HepG2 (cell line): Measurements from ENCODE around the gene NOMO2. TPM values are rescaled to one million over a fixed set of nuclear protein-coding genes. Genes with fewer than 3 reads are reported as not detected.
"Not testable (repeated sequence)": the region's sequence is repeated elsewhere in the genome, so short reads cannot be mapped to it uniquely, and the experiment has no call there.

Experiments
- ATAC-seq: fragments of 200-7000 bp; cut with Tn5 transposase; 3 replicates; pipeline ENCODE4 v1.9.1; 2020; ENCODE audit warnings: mild to moderate bottlenecking, moderate library complexity
- BruUV-seq: library from RNA; stranded (reverse); fragments of 400-500 nt; replicated peaks from 2 replicates; lab custom pipeline; 2021; lab: Mats Ljungman, UMichigan
- CTCF ChIA-PET: fragments of 300-600 bp; formaldehyde crosslinking; extraction: SDS; loops from one replicate; lab custom pipeline; 2021; ENCODE audit warnings: low total read pairs, inconsistent platforms, low intra/inter-chr PET ratio; lab: Yijun Ruan, JAX
- POLR2A ChIA-PET: fragments of 350-600 bp; sonication (Branson Sonifier 250); formaldehyde crosslinking; loops from one replicate; lab custom pipeline; 2020; ENCODE audit warnings: antibody characterized with exemption, inconsistent platforms; lab: Yijun Ruan, JAX
- DNase-seq: peaks from one replicate; pipeline ENCODE4 v3.0.0-alpha.2; 2015; ENCODE audit warnings: low spot score
- FAIRE-seq: peaks from 3 replicates; lab custom pipeline; 2011; peaks lifted over from hg19 to GRCh38; lab: Jason Lieb, UNC
- H2AFZ ChIP-seq: one replicate; pipeline ENCODE4 v1.6.1; 2011; ENCODE audit warnings: low read length, inconsistent platforms
- H3K27ac ChIP-seq: fragments of 300-600 bp; 3 replicates; pipeline ENCODE4 v1.8.0; 2011; ENCODE audit warnings: mixed run types, mild to moderate bottlenecking, mixed read lengths, low read length, inconsistent platforms; ENCODE audit not compliant: insufficient read depth; ENCODE audit errors: extremely low read length
- H3K27me3 ChIP-seq, 2 experiments: fragments of 200-600 bp in 1 of 2; 2 replicates in 1 of 2; 3 replicates in 1 of 2; pipeline versions ENCODE4 v1.6.0 to v1.8.0; 2011; ENCODE audit warnings: low read length in 2 of 2, mild to moderate bottlenecking in 2 of 2, moderate library complexity in 2 of 2, inconsistent platforms in 1 of 2; ENCODE audit not compliant: insufficient read depth in 2 of 2, control insufficient read depth in 1 of 2
- H3K36me3 ChIP-seq, 2 experiments: fragments of 200-600 bp in 1 of 2; replicated peaks in 1 of 2; 2 replicates in 1 of 2; 3 replicates in 1 of 2; pipeline versions ENCODE4 v1.5.1 to v1.8.0; 2011; ENCODE audit warnings: low read length in 2 of 2, inconsistent platforms in 1 of 2; ENCODE audit not compliant: insufficient read depth in 2 of 2, control insufficient read depth in 1 of 2
- H3K4me1 ChIP-seq: 2 replicates; pipeline ENCODE4 v1.5.1; 2012; ENCODE audit warnings: low read length, inconsistent platforms; ENCODE audit not compliant: insufficient read depth
- H3K4me2 ChIP-seq: 2 replicates; pipeline ENCODE4 v1.6.0; 2011; ENCODE audit warnings: low read depth, low read length, inconsistent platforms
- H3K4me3 ChIP-seq, 3 experiments: fragments of 200-600 bp in 1 of 3; sonication (generic), shearing (Covaris generic) in 1 of 3; replicated peaks in 1 of 3; 2 replicates each; pipeline ENCODE4 v1.5.1; 2011 to 2016; ENCODE audit warnings: low read length in 3 of 3, inconsistent platforms in 2 of 3, low read depth in 2 of 3, mild to moderate bottlenecking in 2 of 3, control low read depth in 1 of 3, mixed read lengths in 1 of 3; ENCODE audit not compliant: insufficient read depth in 1 of 3
- H3K79me2 ChIP-seq: one replicate; pipeline ENCODE4 v1.6.1; 2011; ENCODE audit warnings: low read length, inconsistent platforms; ENCODE audit not compliant: insufficient read depth
- H3K9ac ChIP-seq: 2 replicates; pipeline ENCODE4 v1.6.0; 2011; ENCODE audit warnings: mild to moderate bottlenecking, low read depth, low read length, inconsistent platforms; ENCODE audit not compliant: insufficient read depth
- H3K9me3 ChIP-seq: 2 replicates; pipeline ENCODE4 v1.5.1; 2012; ENCODE audit warnings: mild to moderate bottlenecking, low read length
- H4K20me1 ChIP-seq: 2 replicates; pipeline ENCODE4 v1.6.0; 2011; ENCODE audit warnings: inconsistent platforms, mild to moderate bottlenecking, low read length, moderate library complexity; ENCODE audit not compliant: insufficient read depth
- ATF7 ChIP-seq, 2 experiments: fragments of 450-650 bp in 1 of 2; sonication (generic) in 1 of 2; formaldehyde crosslinking in 1 of 2; IDR thresholded peaks; 2 replicates each; pipeline versions ENCODE4 v1.4.0 to v1.6.1; 2016 to 2020; ENCODE audit warnings: antibody characterized with exemption in 1 of 2, mild to moderate bottlenecking in 1 of 2, missing genetic modification reagents in 1 of 2
- CREB1 ChIP-seq, 2 experiments: fragments of 450-650 bp in 1 of 2; IDR thresholded peaks; 2 replicates each; pipeline ENCODE4 v1.6.1; 2016 to 2017; ENCODE audit warnings: control low read depth in 1 of 2, mild to moderate bottlenecking in 1 of 2, missing compliant biosample characterization in 1 of 2, missing genetic modification characterization in 1 of 2
- HNRNPLL ChIP-seq: fragments of 200-400 bp; formaldehyde crosslinking; IDR thresholded peaks from 2 replicates; pipeline ENCODE4 v1.6.1; 2017; ENCODE audit warnings: mild to moderate bottlenecking, low read depth, low read length; ENCODE audit not compliant: poor library complexity, severe bottlenecking
- HOXA3 ChIP-seq: sonication (generic); formaldehyde crosslinking; IDR thresholded peaks from 2 replicates; pipeline ENCODE4 v1.5.0; 2020; ENCODE audit warnings: missing genetic modification reagents
- WGBS: methylation state at CpG from one replicate; pipeline ENCODE4 v1.1.6; 2017; ENCODE audit warnings: low lambda C conversion rate; 5-methylcytosine and 5-hydroxymethylcytosine counted together
- in situ Hi-C: cut with HindIII; loops from 2 replicates; pipeline ENCODE4 v1.10.0; 2017; ENCODE audit warnings: low pct_unique_long_range_greater_than_20kb; ENCODE audit not compliant: extremely low pct_ligation_motif_present
- intact Hi-C: fragments of 100-400 bp; cut with micrococcal nuclease; formaldehyde crosslinking; loops from one replicate; pipeline ENCODE4 v1.10.0; 2022; ENCODE audit not compliant: unreplicated experiment
- microRNA-seq: library from miRNA; unstranded; fragments of <30 nt; microRNA quantifications from one replicate; pipeline ENCODE4, GENCODE V29; 2020
- polyA plus RNA-seq, 8 experiments: library from polyadenylated mRNA; depleted of rRNA in 3 of 8; stranded (reverse) in 7 of 8; unstranded in 1 of 8; fragments of >200 nt; fragmentation: Illumina TruSeq in 4 of 8; extraction: Trizol in 4 of 8; gene quantifications; 2 replicates each; pipeline versions ENCODE4 v1.2.1 to v1.2.3, GENCODE V29; 2011 to 2016; ENCODE audit warnings: low read depth in 4 of 8, missing spikeins in 1 of 8, mixed read lengths in 1 of 8; ENCODE audit not compliant: insufficient read depth in 1 of 8
- small RNA-seq, 3 experiments: library from RNA; depleted of rRNA; stranded (forward); fragments of <200 nt; gene quantifications; one replicate each; pipeline ENCODE3, GENCODE V24; 2012; ENCODE audit warnings: low read depth in 2 of 3, low replicate concordance in 1 of 3; ENCODE audit not compliant: insufficient read length in 3 of 3, insufficient read depth in 2 of 3
- total RNA-seq, 5 experiments: library from RNA; depleted of rRNA; stranded (reverse); fragments of >200 nt; fragmentation: Illumina TruSeq; extraction: Trizol; gene quantifications; 2 replicates each; pipeline ENCODE4 v1.2.3, GENCODE V29; 2016; ENCODE audit warnings: low read depth in 1 of 5

Gene NOMO2
- total and polyA plus RNA-seq, 2 of the 13 experiments (the other 11 are each of a cell fraction or from before 2014, with no cell fraction given), result 217 to 372 TPM

DNA sequence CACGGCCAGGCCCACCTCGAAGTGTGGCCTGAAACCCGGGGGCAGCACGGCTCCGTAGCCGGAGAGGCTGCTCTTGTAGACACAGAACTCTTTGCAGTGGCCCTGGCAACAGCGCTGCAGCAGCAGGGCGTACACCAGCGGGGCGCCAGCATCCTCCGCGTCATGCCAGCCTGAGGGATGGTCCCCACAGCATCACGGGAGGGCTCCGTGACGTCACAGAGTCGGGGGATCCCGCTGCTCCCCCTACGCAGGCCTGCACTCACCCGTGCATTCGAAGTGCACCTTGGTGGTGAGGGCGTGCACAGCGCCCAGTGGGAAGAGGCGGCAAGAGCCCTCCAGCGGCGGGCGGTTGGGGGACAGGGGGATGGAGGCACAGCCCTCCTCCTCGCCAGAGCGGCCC is 179.2 kb downstream of the NOMO2 start:
- not testable (repeated sequence) for H4K20me1 ChIP-seq; H3K36me3 ChIP-seq; TF ChIP-seq CREB1, ATF7 (CRISPR knock-in tag; IDR thresholded peaks at IDR 0.05)
- 0 out of 2 replicates have a peak, but pooled peaks have one; percentile 20 for TF ChIP-seq HOXA3 (CRISPR knock-in tag)
- TF ChIP-seq CREB1 (IDR thresholded peaks at IDR 0.05), result peak; percentile 99
- peak; percentile 16 for TF ChIP-seq HNRNPLL
- peak; percentile 50 for TF ChIP-seq ATF7 (IDR thresholded peaks at IDR 0.05)
- TF ChIP-seq, all 625 proteins: peak for 4; not testable (repeated sequence) for 621
- WGBS, result 53% methylated on average over 25 of the region's 28 CpGs
- H3K4me3 ChIP-seq, H3K79me2 ChIP-seq, H3K9me3 ChIP-seq, CTCF ChIA-PET, FAIRE-seq, ATAC-seq, in situ Hi-C loops, H3K27me3 ChIP-seq, DNase-seq, intact Hi-C loops, H3K4me2 ChIP-seq, H3K4me1 ChIP-seq, H3K9ac ChIP-seq, POLR2A ChIA-PET, H3K27ac ChIP-seq, BruUV-seq, H2AFZ ChIP-seq: not testable (repeated sequence)

Small RNA genes lying within 50 kb of the gene (microRNA-seq; reads per million reads assigned to microRNA genes)
- not detected for gene MIR3179-3
- not detected for gene MIR3179-4
- gene MIR3180-3, result not detected
- gene MIR3670-3, result not detected
- gene MIR3670-4, result not detected
- not detected for gene MIR6770-3

Small RNA genes lying within 50 kb of the gene (small RNA-seq; reads per million reads assigned to genes)
- 0 reads per million in 3 experiments for gene MIR3179-3
- 0 reads per million in 3 experiments for gene MIR3179-4
- 0 reads per million in 3 experiments for gene MIR3180-3
- gene MIR3670-3, result 0 reads per million in 3 experiments
- 0 reads per million in 3 experiments for gene MIR3670-4
- gene MIR6770-3, result 0 reads per million in 3 experiments
- 0 reads per million in 3 experiments for gene RF00019

Other genes starting within 250 kb of the NOMO2 start
- gene NPIPA8, start 225.4 kb downstream of the NOMO2 start, total RNA-seq (2016; rRNA removed; fragmentation: Illumina TruSeq; extraction: Trizol), result 0.24 TPM in 2 replicates
- gene NPIPA8, start 225.4 kb downstream of the NOMO2 start, polyA plus RNA-seq (2011; rRNA removed), result 0.34 and 0.38 TPM in 2 replicates
- 5,489 and 6,421 TPM in 2 replicates for gene RPS15A, start 228.2 kb upstream of the NOMO2 start, total RNA-seq (2016; rRNA removed; fragmentation: Illumina TruSeq; extraction: Trizol)
- 8,070 and 9,457 TPM in 2 replicates for gene RPS15A, start 228.2 kb upstream of the NOMO2 start, polyA plus RNA-seq (2011; rRNA removed)
- 273 and 373 TPM in 2 replicates for gene ARL6IP1, start 239.5 kb upstream of the NOMO2 start, total RNA-seq (2016; rRNA removed; fragmentation: Illumina TruSeq; extraction: Trizol)
- 183 and 263 TPM in 2 replicates for gene ARL6IP1, start 239.5 kb upstream of the NOMO2 start, polyA plus RNA-seq (2011; rRNA removed)